H1 (cell line): ENCODE measurements around the gene FBH1. TPM values are rescaled to one million over a fixed set of nuclear protein-coding genes. Genes with fewer than 3 reads are reported as not detected.

Source experiments
- CTCF ChIA-PET: fragments of 300-600 bp; sonication (Branson Sonifier 250); formaldehyde crosslinking; loops from one replicate; lab custom pipeline; 2021; ENCODE audit not compliant: partially characterized antibody; lab: Charles Lee
- POLR2A ChIA-PET: fragments of 300-600 bp; sonication (Branson Sonifier 250); formaldehyde crosslinking; loops from one replicate; lab custom pipeline; 2021; ENCODE audit warnings: inconsistent platforms; ENCODE audit not compliant: partially characterized antibody; lab: Charles Lee
- DNase-seq, 2 experiments: peaks; one replicate each; pipeline versions ENCODE4 v3.0.0 to v3.0.0-alpha.2; 2010 to 2022; ENCODE audit warnings: low spot score in 2 of 2, low read depth in 1 of 2, mixed read lengths in 1 of 2
- FAIRE-seq: peaks from 2 replicates; lab custom pipeline; 2011; peaks lifted over from hg19 to GRCh38; lab: Jason Lieb, UNC
- H2AFZ ChIP-seq: 2 replicates; pipeline ENCODE4 v1.8.1; 2012; ENCODE audit warnings: low read length, inconsistent platforms
- H2AK5ac ChIP-seq: 2 replicates; pipeline ENCODE4 v1.6.1; 2013; ENCODE audit warnings: low read depth, low read length
- H2BK120ac ChIP-seq: replicated peaks from 2 replicates; pipeline ENCODE3; 2013; ENCODE audit warnings: low read depth, low read length, inconsistent platforms
- H2BK12ac ChIP-seq: 2 replicates; pipeline ENCODE4 v1.6.1; 2013; ENCODE audit warnings: low read depth, low read length
- H2BK15ac ChIP-seq: 2 replicates; pipeline ENCODE4 v1.6.1; 2013; ENCODE audit warnings: low read length
- H2BK20ac ChIP-seq: 2 replicates; pipeline ENCODE4 v1.6.1; 2013; ENCODE audit warnings: low read length
- H2BK5ac ChIP-seq: 2 replicates; pipeline ENCODE4 v1.6.1; 2013; ENCODE audit warnings: low read depth, low read length
- H3K14ac ChIP-seq: 2 replicates; pipeline ENCODE4 v1.6.1; 2013; ENCODE audit warnings: inconsistent platforms; ENCODE audit not compliant: insufficient read length
- H3K18ac ChIP-seq: 2 replicates; pipeline ENCODE4 v1.6.1; 2013; ENCODE audit warnings: low read length; ENCODE audit errors: extremely low read depth
- H3K23ac ChIP-seq: 2 replicates; pipeline ENCODE4 v1.6.1; 2013; ENCODE audit warnings: inconsistent platforms; ENCODE audit not compliant: insufficient read length
- H3K23me2 ChIP-seq: 2 replicates; pipeline ENCODE4 v1.6.1; 2013; ENCODE audit warnings: low read depth, low read length
- H3K27ac ChIP-seq: 2 replicates; pipeline ENCODE4 v1.6.1; 2011; ENCODE audit warnings: low read depth, low read length, inconsistent platforms
- H3K27me3 ChIP-seq, 4 experiments: replicated peaks in 1 of 4; 1 replicate in 1 of 4; 2 replicates in 3 of 4; pipeline versions ENCODE4 v1.6.1 to v1.8.1; 2011 to 2013; ENCODE audit warnings: low read length in 3 of 4, mild to moderate bottlenecking in 3 of 4, inconsistent platforms in 2 of 4, mixed read lengths in 2 of 4, moderate library complexity in 1 of 4; ENCODE audit not compliant: control insufficient read depth in 3 of 4, insufficient read depth in 3 of 4; ENCODE audit errors: extremely low read depth in 1 of 4
- H3K36me3 ChIP-seq, 4 experiments: 2 replicates each; pipeline versions ENCODE4 v1.6.1 to v1.8.1; 2011 to 2013; ENCODE audit warnings: mild to moderate bottlenecking in 4 of 4, low read length in 3 of 4, moderate library complexity in 2 of 4, control low read depth in 1 of 4, inconsistent platforms in 1 of 4; ENCODE audit not compliant: insufficient read depth in 4 of 4, control insufficient read depth in 2 of 4
- H3K4ac ChIP-seq: replicated peaks from 2 replicates; pipeline ENCODE3; 2013; ENCODE audit warnings: low read length, low read depth, mixed read lengths, inconsistent platforms; ENCODE audit not compliant: insufficient read length
- H3K4me1 ChIP-seq, 4 experiments: replicated peaks in 1 of 4; 1 replicate in 1 of 4; 2 replicates in 3 of 4; pipeline versions ENCODE4 v1.6.1 to v1.8.1; 2011 to 2013; ENCODE audit warnings: low read length in 3 of 4, inconsistent platforms in 2 of 4, mixed read lengths in 1 of 4; ENCODE audit not compliant: insufficient read depth in 4 of 4, control insufficient read depth in 3 of 4
- H3K4me2 ChIP-seq, 2 experiments: 2 replicates each; pipeline versions ENCODE4 v1.6.1 to v1.8.1; 2011 to 2013; ENCODE audit warnings: low read depth in 2 of 2, low read length in 2 of 2, control low read depth in 1 of 2, inconsistent platforms in 1 of 2, mild to moderate bottlenecking in 1 of 2; ENCODE audit not compliant: insufficient read depth in 1 of 2
- H3K4me3 ChIP-seq, 4 experiments: fragments of 200-600, 300-600 bp in 1 of 4; sonication (generic), shearing (Covaris generic), sonication (Bioruptor Twin) in 1 of 4; 2 replicates each; pipeline versions ENCODE4 v1.5.1 to v1.8.1; 2011 to 2016; ENCODE audit warnings: low read length in 4 of 4, low read depth in 3 of 4, control low read depth in 2 of 4, inconsistent platforms in 2 of 4, mild to moderate bottlenecking in 2 of 4, mixed read lengths in 1 of 4, moderate library complexity in 1 of 4; ENCODE audit not compliant: insufficient read depth in 2 of 4; ENCODE audit errors: extremely low read depth in 1 of 4
- H3K56ac ChIP-seq: replicated peaks from 2 replicates; pipeline ENCODE3; 2013; ENCODE audit warnings: low read depth, mild to moderate bottlenecking, mixed read lengths, low read length, inconsistent platforms; ENCODE audit not compliant: insufficient read length
- H3K79me1 ChIP-seq: 2 replicates; pipeline ENCODE4 v1.6.1; 2013; ENCODE audit warnings: low read depth, low read length, control low read depth
- H3K79me2 ChIP-seq, 2 experiments: 2 replicates each; pipeline versions ENCODE4 v1.6.1 to v1.8.1; 2012 to 2013; ENCODE audit warnings: low read length in 2 of 2, mild to moderate bottlenecking in 2 of 2, inconsistent platforms in 1 of 2; ENCODE audit not compliant: insufficient read depth in 2 of 2, control insufficient read depth in 1 of 2
- H3K9ac ChIP-seq, 4 experiments: replicated peaks in 1 of 4; 1 replicate in 1 of 4; 2 replicates in 3 of 4; pipeline versions ENCODE4 v1.6.1 to v1.8.1; 2011 to 2013; ENCODE audit warnings: low read depth in 3 of 4, low read length in 3 of 4, control low read depth in 2 of 4, mild to moderate bottlenecking in 2 of 4, moderate library complexity in 2 of 4, inconsistent platforms in 1 of 4; ENCODE audit errors: extremely low read depth in 1 of 4
- H3K9me3 ChIP-seq, 2 experiments: 2 replicates each; pipeline versions ENCODE4 v1.6.1 to v1.8.1; 2012 to 2013; ENCODE audit warnings: mild to moderate bottlenecking in 2 of 2, moderate library complexity in 2 of 2, control low read depth in 1 of 2, inconsistent platforms in 1 of 2, low read depth in 1 of 2, low read length in 1 of 2, mixed read lengths in 1 of 2; ENCODE audit not compliant: insufficient read depth in 2 of 2
- H4K20me1 ChIP-seq, 2 experiments: replicated peaks in 1 of 2; 2 replicates each; pipeline versions ENCODE3 to v1.8.1; 2011 to 2013; ENCODE audit warnings: inconsistent platforms in 2 of 2, low read length in 2 of 2, mild to moderate bottlenecking in 1 of 2; ENCODE audit not compliant: insufficient read depth in 2 of 2, control insufficient read depth in 1 of 2
- H4K5ac ChIP-seq: 2 replicates; pipeline ENCODE4 v1.6.1; 2013; ENCODE audit warnings: low read length, low read depth, mixed read lengths, inconsistent platforms; ENCODE audit not compliant: insufficient read length
- H4K8ac ChIP-seq: 2 replicates; pipeline ENCODE4 v1.8.0; 2013; ENCODE audit warnings: mild to moderate bottlenecking, moderate library complexity, low read length, inconsistent platforms; ENCODE audit not compliant: insufficient read depth; ENCODE audit errors: extremely low read depth
- H4K91ac ChIP-seq: replicated peaks from 2 replicates; pipeline ENCODE3; 2013; ENCODE audit warnings: low read length, mixed read lengths, inconsistent platforms; ENCODE audit not compliant: insufficient read length
- ATF3 ChIP-seq: IDR thresholded peaks from 2 replicates; pipeline ENCODE4 v1.6.1; 2011; ENCODE audit warnings: low read depth, mild to moderate bottlenecking, low read length; ENCODE audit not compliant: insufficient read depth
- CBX5 ChIP-seq: fragments of 300-800, 300-1000 bp; sonication (generic); IDR thresholded peaks from 2 replicates; pipeline ENCODE4 v1.7.1; 2016; ENCODE audit warnings: antibody characterized with exemption, low read length, low read depth
- FOSL1 ChIP-seq: IDR thresholded peaks from 2 replicates; pipeline ENCODE4 v1.6.1; 2011; ENCODE audit warnings: mild to moderate bottlenecking, low read depth, low read length, moderate library complexity; ENCODE audit not compliant: insufficient read depth
- GABPA ChIP-seq: IDR thresholded peaks from 2 replicates; pipeline ENCODE4 v1.6.1; 2011; ENCODE audit warnings: mild to moderate bottlenecking, low read length, moderate library complexity, borderline replicate concordance; ENCODE audit not compliant: insufficient read depth
- JUN ChIP-seq: IDR thresholded peaks from 2 replicates; pipeline ENCODE4 v1.6.1; 2011; ENCODE audit warnings: low read depth, mild to moderate bottlenecking, improper control_type of control experiment, low read length
- KDM4A ChIP-seq: IDR thresholded peaks from one replicate; pipeline ENCODE4 v1.7.1; 2012; ENCODE audit warnings: low read depth, mild to moderate bottlenecking, moderate library complexity, low read length, inconsistent platforms; ENCODE audit not compliant: severe bottlenecking
- PHF8 ChIP-seq: fragments of 200-600 bp; sonication (generic); conservative IDR thresholded peaks from 2 replicates; pipeline ENCODE4 v1.7.1; 2012; ENCODE audit warnings: low read depth, mild to moderate bottlenecking, inconsistent platforms, low read length, moderate library complexity
- RNF2 ChIP-seq: fragments of 200-900, 300-1000 bp; sonication (generic); IDR thresholded peaks from 2 replicates; pipeline ENCODE4 v1.7.1; 2016; ENCODE audit warnings: borderline replicate concordance, low read depth, mild to moderate bottlenecking, antibody characterized with exemption, low read length; ENCODE audit not compliant: poor library complexity, severe bottlenecking; ENCODE audit errors: missing control alignments
- SAP30 ChIP-seq: fragments of 300-600 bp; sonication (generic); IDR thresholded peaks from 2 replicates; pipeline ENCODE4 v1.7.1; 2012; ENCODE audit warnings: low read length, moderate library complexity, mild to moderate bottlenecking, inconsistent platforms; ENCODE audit not compliant: insufficient read depth, insufficient replicate concordance
- SIX5 ChIP-seq: IDR thresholded peaks from 2 replicates; pipeline ENCODE4 v1.6.1; 2011; ENCODE audit warnings: mild to moderate bottlenecking, low read depth, low read length
- SP2 ChIP-seq: IDR thresholded peaks from 2 replicates; pipeline ENCODE4 v1.6.1; 2012; ENCODE audit warnings: mild to moderate bottlenecking, low read length, inconsistent platforms
- SUZ12 ChIP-seq: fragments of 200-600 bp; sonication (generic); IDR thresholded peaks from 2 replicates; pipeline ENCODE4 v1.6.1; 2012; ENCODE audit warnings: mild to moderate bottlenecking, inconsistent platforms, low read length, moderate library complexity, mixed read lengths
- TAF1 ChIP-seq: IDR thresholded peaks from 2 replicates; pipeline ENCODE4 v1.6.1; 2011; ENCODE audit warnings: mild to moderate bottlenecking, low read depth, low read length
- WGBS, 2 experiments: shearing (Covaris generic) in 1 of 2; methylation state at CpG; one replicate each; pipeline versions ENCODE4 v1.1.6 to v1.1.7; 2013 to 2015; ENCODE audit warnings: low lambda C conversion rate in 2 of 2, mixed read lengths in 2 of 2, inconsistent platforms in 1 of 2, low coverage in 1 of 2, missing lambda C conversion rate in 1 of 2; ENCODE audit not compliant: insufficient replicate concordance in 2 of 2, insufficient coverage in 1 of 2, insufficient read length in 1 of 2; ENCODE audit errors: extremely low coverage in 1 of 2, missing lambda C conversion rate in 1 of 2; 5-methylcytosine and 5-hydroxymethylcytosine counted together
- polyA plus RNA-seq, 7 experiments: library from polyadenylated mRNA; depleted of rRNA in 3 of 7; stranded (reverse) in 5 of 7; unstranded in 2 of 7; fragments of >200 nt in 5 of 7; fragments of 200-250 nt in 2 of 7; gene quantifications; 1 replicate in 5 of 7; 2 replicates in 1 of 7; 4 replicates in 1 of 7; pipeline versions ENCODE4 v1.2.1 to v1.2.3, GENCODE V29; 2011 to 2013; ENCODE audit warnings: missing spikeins in 2 of 7, mixed read lengths in 2 of 7
- total RNA-seq: library from RNA; stranded (reverse); fragmentation: NEBNext Ultra II Directional; extraction: Animal tissue kit (Norgen Biotek cat#: 25700); gene quantifications from 2 replicates; pipeline ENCODE4 v1.2.1, GENCODE V29; 2021

Gene FBH1
- total and polyA plus RNA-seq, 2 of the 8 experiments (the other 6 are each of a cell fraction or from before 2014, with no cell fraction given): 31.1 to 51.8 TPM

DNA sequence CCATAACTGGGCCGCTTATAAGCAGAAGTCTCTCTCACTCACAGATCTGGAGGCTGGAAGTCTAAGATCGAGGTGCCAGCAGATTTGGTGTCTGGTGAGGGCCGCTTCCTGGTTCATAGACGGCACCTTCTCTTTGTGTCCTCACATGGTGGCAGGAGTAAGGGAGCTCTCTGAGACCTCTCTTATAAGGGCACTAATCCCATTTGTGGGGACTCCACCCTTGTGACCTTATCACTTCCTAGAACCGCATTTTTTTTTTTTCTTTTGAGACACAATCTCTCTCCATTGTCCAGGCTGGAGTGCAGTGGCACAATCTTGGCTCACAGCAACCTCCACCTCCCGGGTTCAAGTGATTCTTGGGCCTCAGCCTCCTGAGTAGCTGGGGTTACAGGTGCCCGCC, 8.1 kb downstream of the FBH1 start:
- H4K5ac ChIP-seq: no peak overlapping the region
- H2BK15ac ChIP-seq: no peak overlapping the region
- no peak for FAIRE-seq
- H3K27me3 ChIP-seq: no peaks in the 10 kb centered on the region; a peak in 1 of 7 replicates
- no peak overlapping the region for H2BK20ac ChIP-seq
- H3K23me2 ChIP-seq: no peaks in the 10 kb centered on the region
- H2AFZ ChIP-seq: no peak overlapping the region
- H4K8ac ChIP-seq: no peak overlapping the region
- no peak overlapping the region for H3K18ac ChIP-seq
- H2BK12ac ChIP-seq: no peak overlapping the region
- no peak overlapping the region for H3K56ac ChIP-seq
- H3K9ac ChIP-seq: no peak overlapping the region
- H4K20me1 ChIP-seq: peaks cover 16 to 18% of the 10 kb centered on the region in 2 experiments
- DNase-seq: no peak
- H3K9me3 ChIP-seq: no peaks in the 10 kb centered on the region
- peaks cover 0 to 40% of the 10 kb centered on the region in 2 experiments; a peak in 3 of 4 replicates for H3K79me2 ChIP-seq
- H3K79me1 ChIP-seq: peaks cover 5% of the 10 kb centered on the region; the same call in 1 of the 2 replicates
- no peak overlapping the region for H3K14ac ChIP-seq
- H4K91ac ChIP-seq: no peak overlapping the region
- H2AK5ac ChIP-seq: no peak overlapping the region
- WGBS, 2 experiments: 89% methylated on average over 7 of the region's 7 CpGs; no CpG with 5 or more reads in 1 of the 2 experiments
- no peak overlapping the region for H3K4me3 ChIP-seq
- no peak overlapping the region for H3K27ac ChIP-seq
- no peak overlapping the region for H3K23ac ChIP-seq
- H3K4me2 ChIP-seq: no peak overlapping the region
- H3K4ac ChIP-seq: no peak overlapping the region
- ChIA-PET POLR2A (no interaction called here), CTCF (interaction anchor here (0.6 kb wide), 1 partner anchor 48 kb away, joined by 3 read pairs; no protein-coding TSS in a partner anchor)
- peaks cover 0 to 24% (median 13%) of the 10 kb centered on the region in 4 experiments; a peak in 6 of 8 replicates for H3K36me3 ChIP-seq
- H2BK120ac ChIP-seq: no peak overlapping the region
- H3K4me1 ChIP-seq: peaks cover 0 to 5% (median 0%) of the 10 kb centered on the region in 4 experiments; a peak in 2 of 7 replicates
- H2BK5ac ChIP-seq: no peak overlapping the region
- TF ChIP-seq KDM4A: no peak
- TF ChIP-seq CBX5: no peak
- TF ChIP-seq SUZ12: no peak
- TF ChIP-seq JUN: no peak
- TF ChIP-seq SP2: no peak
- TF ChIP-seq TAF1: no peak
- TF ChIP-seq SIX5: no peak
- TF ChIP-seq ATF3: no peak
- no peak for TF ChIP-seq RNF2
- TF ChIP-seq SAP30: no peak
- no peak for TF ChIP-seq FOSL1
- no peak for TF ChIP-seq GABPA
- no peak for TF ChIP-seq PHF8
